Lower leg skin (tissue), 4 donors: ENCODE data around the gene ST14. TPM values are rescaled to one million over a fixed set of nuclear protein-coding genes. Genes with fewer than 3 reads are reported as not detected.

Source experiments
- DNase-seq, 2 donors: peaks; one replicate each; pipeline ENCODE4 v3.0.0-alpha.2; 2019; ENCODE audit warnings: low spot score in 2 of 2
- H3K4me3 ChIP-seq: fragments of 200-600 bp; sonication (generic); 2 replicates; pipeline ENCODE4 v1.5.1; 2017; ENCODE audit warnings: mild to moderate bottlenecking, low read depth; ENCODE audit not compliant: poor library complexity, severe bottlenecking
- CTCF ChIP-seq, 3 donors: fragments of 450-650 bp; IDR thresholded peaks; one replicate each; pipeline ENCODE4 v1.5.1; 2016; ENCODE audit warnings: antibody characterized with exemption in 3 of 3, mild to moderate bottlenecking in 3 of 3, moderate library complexity in 2 of 3
- POLR2A ChIP-seq, 2 donors: fragments of 450-650 bp; IDR thresholded peaks; one replicate each; pipeline ENCODE4 v1.6.1; 2016 to 2017; ENCODE audit warnings: antibody characterized with exemption in 2 of 2, mild to moderate bottlenecking in 1 of 2, moderate library complexity in 1 of 2
- WGBS, 2 donors: methylation state at CpG; one replicate each; pipeline ENCODE4 v1.1.5; 2018; 5-methylcytosine and 5-hydroxymethylcytosine counted together
- intact Hi-C: fragments of 100-400 bp; cut with DNase I; formaldehyde crosslinking; loops from one replicate; pipeline ENCODE4 v1.15.0; 2023; ENCODE audit warnings: low total_unique reads
- total RNA-seq, 4 donors: library from RNA; depleted of rRNA; stranded (reverse); fragments of >200 nt; gene quantifications; one replicate each; pipeline ENCODE4 v1.1.0, GENCODE V29; 2016

Gene ST14
- total RNA-seq, 4 donors from 2014 or later = 75.4 to 107 (median 87.1) TPM

- DNase-seq = no peak
- no peak overlapping the region for H3K4me3 ChIP-seq
- intact Hi-C loops = no loop called here
- no peak for TF ChIP-seq POLR2A (IDR thresholded peaks at IDR 0.05)
- no peak for TF ChIP-seq CTCF (IDR thresholded peaks at IDR 0.05)
- WGBS, 2 donors = 76 to 80% methylated on average over 7 of the region's 7 CpGs
These were observed 37.4 kb upstream of the ST14 start for GRCh38 chr11:130122141-130122575.

- no peak for DNase-seq
- H3K4me3 ChIP-seq = no peak overlapping the region
- 93 to 95% methylated on average over 32 of the region's 32 CpGs for whole genome bisulfite sequencing, 2 donors
- TF ChIP-seq CTCF (IDR thresholded peaks at IDR 0.05) (no peak), POLR2A (IDR thresholded peaks at IDR 0.05) (no peak)
- intact Hi-C loops = no loop called here
These were observed 36.1 kb upstream of the ST14 start for GRCh38 chr11:130123414-130124040.

- H3K4me3 ChIP-seq = no peak overlapping the region
- TF ChIP-seq CTCF (IDR thresholded peaks at IDR 0.05) (no peak), POLR2A (IDR thresholded peaks at IDR 0.05) (no peak)
- DNase-seq = peak in 1 of 2 donors; percentile 78
- WGBS, 2 donors = 12 to 16% methylated on average over 4 of the region's 4 CpGs
- intact Hi-C loops = no loop called here
These were observed 35.5 kb upstream of the ST14 start for GRCh38 chr11:130124096-130124495.

GRCh38 chr11:130125638-130126037 lies 33.9 kb upstream of the ST14 start:
- intact Hi-C loops = loop anchor here (5.0 kb wide), 1 partner anchor 193 kb away; no protein-coding TSS in a partner anchor
- no peak for DNase-seq
- H3K4me3 ChIP-seq = no peak overlapping the region
- WGBS, 2 donors = 90 to 92% methylated on average over 4 of the region's 4 CpGs
- TF ChIP-seq CTCF (IDR thresholded peaks at IDR 0.05) (no peak), POLR2A (IDR thresholded peaks at IDR 0.05) (no peak)

- 89 to 92% methylated on average over 5 of the region's 5 CpGs for WGBS, 2 donors
- TF ChIP-seq POLR2A (IDR thresholded peaks at IDR 0.05) = no peak
- TF ChIP-seq CTCF (IDR thresholded peaks at IDR 0.05) = no peak
- DNase-seq = no peak
- H3K4me3 ChIP-seq = no peak overlapping the region
- intact Hi-C loops = loop anchor here (5.0 kb wide), 1 partner anchor 194 kb away; no protein-coding TSS in a partner anchor
These were observed 33.1 kb upstream of the ST14 start for GRCh38 chr11:130126516-130126915.

- DNase-seq = no peak
- intact Hi-C loops = loop anchor here (5.0 kb wide), 1 partner anchor 195 kb away; no protein-coding TSS in a partner anchor
- 88 to 91% methylated on average over 4 of the region's 4 CpGs for WGBS, 2 donors
- TF ChIP-seq POLR2A (IDR thresholded peaks at IDR 0.05) (no peak), CTCF (IDR thresholded peaks at IDR 0.05) (no peak)
- no peak overlapping the region for H3K4me3 ChIP-seq
These were observed 32.1 kb upstream of the ST14 start for GRCh38 chr11:130127509-130127908.
